GM21360 (cell line): ENCODE measurements around the gene RB1.
"Not testable (repeated sequence)": the region's sequence is repeated elsewhere in the genome, so short reads cannot be mapped to it uniquely, and the experiment has no call there.

Experiments
- ATAC-seq: cut with Tn5 transposase; IDR thresholded peaks from one replicate; pipeline ENCODE4 v1.9.1; 2021; ENCODE audit warnings: mild to moderate bottlenecking, moderate library complexity; ENCODE audit not compliant: unreplicated experiment

Gene RB1

GRCh38 chr13:48346583-48346982 lies 43.0 kb downstream of the RB1 start:
- ATAC-seq = no peak

GRCh38 chr13:48349525-48349924 lies 46.0 kb downstream of the RB1 start:
- no peak for ATAC-seq

GRCh38 chr13:48353590-48353989 lies 50.0 kb downstream of the RB1 start:
- ATAC-seq = no peak

DNA sequence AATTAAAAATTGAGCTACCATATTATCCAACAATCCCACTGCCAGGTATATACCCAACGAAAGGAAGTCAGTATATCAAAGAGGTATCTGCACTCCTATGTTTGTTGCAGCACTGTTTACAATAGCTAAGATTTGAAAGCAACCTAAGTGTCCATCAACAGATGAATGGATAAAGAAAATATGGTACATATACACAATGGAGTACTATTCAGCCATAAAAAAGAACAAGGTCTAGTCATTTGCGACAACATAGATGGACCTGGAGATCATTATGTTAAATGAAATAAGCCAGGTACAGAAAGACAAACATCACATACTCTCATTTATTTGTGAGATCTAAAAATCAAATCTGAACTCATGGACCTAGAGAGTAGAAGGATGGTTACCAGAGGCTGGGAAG lies 52.0 kb downstream of the RB1 start:
- ATAC-seq = not testable (repeated sequence)

- no peak for ATAC-seq
Observed at GRCh38 chr13:48356750-48357149, 53.2 kb downstream of the RB1 start.

GRCh38 chr13:48369988-48370387 lies 66.4 kb downstream of the RB1 start:
- no peak for ATAC-seq

DNA sequence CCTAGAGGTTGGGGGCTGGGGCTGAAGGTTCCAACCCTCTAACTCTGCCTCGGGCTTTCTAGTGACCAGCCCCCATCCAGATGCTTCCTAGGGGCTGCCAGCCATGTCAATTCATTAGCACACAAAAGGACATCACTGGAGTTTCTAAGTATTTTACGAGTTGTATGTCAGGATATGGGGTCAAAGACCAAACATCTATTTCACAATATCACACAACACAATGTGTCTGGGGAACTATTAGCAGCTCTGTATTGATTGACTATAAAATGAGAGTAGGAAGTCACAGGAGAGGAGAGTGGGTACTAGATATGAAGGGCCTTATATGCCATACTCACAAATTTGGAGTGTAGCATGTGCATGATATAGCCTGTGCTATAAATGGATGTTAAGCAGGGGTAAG lies 67.3 kb downstream of the RB1 start:
- ATAC-seq = no peak

GRCh38 chr13:48377857-48378256 lies 74.3 kb downstream of the RB1 start:
- ATAC-seq = no peak

DNA sequence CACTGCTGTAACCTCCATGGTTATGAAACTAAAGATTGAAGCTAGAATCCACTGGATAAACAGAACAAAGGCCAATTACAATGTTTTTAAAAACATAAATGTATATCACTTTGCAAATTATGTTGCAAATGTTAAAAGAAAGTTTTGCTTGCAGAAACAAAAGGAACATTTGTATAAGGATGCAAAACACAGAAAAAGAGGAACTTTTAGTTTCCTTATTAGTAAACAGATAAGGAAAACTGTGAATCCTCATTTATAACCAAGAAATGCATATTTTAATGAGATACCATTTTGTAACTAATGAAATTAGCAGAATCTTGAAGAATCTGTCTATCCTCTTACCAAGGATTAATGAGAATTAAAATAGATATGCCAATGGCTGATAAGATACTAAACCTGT lies 77.0 kb downstream of the RB1 start:
- ATAC-seq = no peak

GRCh38 chr13:48383384-48383783 lies 79.8 kb downstream of the RB1 start:
- no peak for ATAC-seq

- no peak for ATAC-seq
Observed at GRCh38 chr13:48386816-48387215, 83.3 kb downstream of the RB1 start.

- ATAC-seq = no peak
Observed at GRCh38 chr13:48391257-48391656, 87.7 kb downstream of the RB1 start.

DNA sequence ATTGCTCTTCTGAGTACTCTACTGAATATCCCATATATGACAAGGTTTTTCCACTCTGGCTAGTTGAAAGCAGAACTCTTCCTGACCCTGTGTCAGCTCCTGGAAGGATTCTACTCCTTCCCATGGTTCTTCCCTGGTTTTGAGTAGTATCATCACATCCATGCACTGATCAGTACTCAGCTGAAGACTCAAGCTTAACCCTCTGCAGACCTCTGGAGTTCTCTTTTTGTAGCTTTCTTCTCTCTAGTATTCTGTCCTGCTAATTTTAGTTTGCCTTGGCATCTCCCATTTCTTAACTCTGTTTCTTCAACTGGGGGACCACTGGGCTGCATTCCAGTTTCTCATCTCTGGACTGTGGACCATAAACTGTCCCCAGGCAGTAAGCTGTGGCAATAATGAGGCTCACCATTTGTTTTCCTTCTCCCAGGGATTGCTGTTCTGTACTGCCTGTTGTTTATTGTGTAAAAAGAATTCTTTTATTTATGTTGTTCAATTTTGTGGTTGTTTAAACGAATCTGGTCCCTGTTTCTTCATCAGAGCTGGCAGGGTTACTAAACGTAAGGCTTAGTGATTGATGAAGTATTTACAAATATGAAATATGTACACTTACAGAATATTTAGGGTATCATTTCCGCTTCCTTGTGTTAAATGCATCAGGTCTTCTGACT lies 89.6 kb downstream of the RB1 start:
- ATAC-seq = no peak

DNA sequence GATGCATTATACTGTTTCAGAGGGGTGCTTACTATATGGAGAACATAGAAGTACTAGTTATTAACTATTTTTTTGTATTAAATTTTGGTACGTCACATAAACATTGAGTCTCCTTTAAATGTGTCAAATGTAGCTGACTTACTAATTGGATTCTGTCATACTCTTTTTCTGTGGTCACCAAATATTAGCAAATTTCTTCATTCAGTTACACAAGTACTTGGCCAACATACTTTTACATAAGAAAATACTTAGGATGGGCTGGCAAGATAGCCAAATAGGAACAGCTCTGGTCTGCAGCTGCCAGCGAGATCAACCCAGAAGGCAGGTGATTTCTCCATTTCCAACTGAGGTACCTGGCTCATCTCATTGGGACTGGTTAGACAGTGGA lies 90.1 kb downstream of the RB1 start:
- no peak for ATAC-seq

GRCh38 chr13:48397744-48398143 lies 94.2 kb downstream of the RB1 start:
- no peak for ATAC-seq

DNA sequence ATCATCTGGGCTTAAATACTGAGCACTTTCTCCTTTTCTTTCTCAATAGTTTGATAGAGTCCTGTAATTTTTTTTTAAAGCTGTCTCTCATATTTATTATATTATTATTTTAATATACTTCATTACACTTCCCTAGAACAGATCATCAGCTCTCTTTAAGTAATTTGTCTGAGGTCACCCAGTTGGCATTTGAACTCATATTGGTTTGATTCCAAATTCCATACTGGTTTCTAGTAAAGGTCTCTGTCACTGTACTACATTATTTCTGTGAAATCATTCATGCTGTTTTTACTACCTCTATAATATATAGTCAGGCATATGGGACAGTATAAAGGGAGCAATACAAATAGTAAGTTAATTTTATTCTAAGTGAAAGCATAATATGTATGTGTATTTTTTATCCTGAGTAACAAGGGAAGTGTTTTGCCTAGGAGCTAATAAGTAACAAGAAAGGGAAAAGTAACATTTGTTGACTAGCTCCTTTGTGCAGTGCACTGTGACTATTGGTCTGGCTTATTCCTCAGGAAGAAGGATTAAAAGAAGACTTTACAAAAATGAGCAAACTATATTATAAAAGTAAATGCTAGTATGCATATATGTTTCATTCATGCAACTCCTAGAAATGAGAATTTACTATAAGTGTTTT lies 95.0 kb downstream of the RB1 start:
- ATAC-seq = no peak

GRCh38 chr13:48400090-48400694 lies 96.6 kb downstream of the RB1 start:
- ATAC-seq = no peak

- no peak for ATAC-seq
Observed at GRCh38 chr13:48400850-48401291, 97.3 kb downstream of the RB1 start.

GRCh38 chr13:48401480-48401879 lies 97.9 kb downstream of the RB1 start:
- ATAC-seq = no peak

GRCh38 chr13:48402325-48402932 lies 98.9 kb downstream of the RB1 start:
- no peak for ATAC-seq

DNA sequence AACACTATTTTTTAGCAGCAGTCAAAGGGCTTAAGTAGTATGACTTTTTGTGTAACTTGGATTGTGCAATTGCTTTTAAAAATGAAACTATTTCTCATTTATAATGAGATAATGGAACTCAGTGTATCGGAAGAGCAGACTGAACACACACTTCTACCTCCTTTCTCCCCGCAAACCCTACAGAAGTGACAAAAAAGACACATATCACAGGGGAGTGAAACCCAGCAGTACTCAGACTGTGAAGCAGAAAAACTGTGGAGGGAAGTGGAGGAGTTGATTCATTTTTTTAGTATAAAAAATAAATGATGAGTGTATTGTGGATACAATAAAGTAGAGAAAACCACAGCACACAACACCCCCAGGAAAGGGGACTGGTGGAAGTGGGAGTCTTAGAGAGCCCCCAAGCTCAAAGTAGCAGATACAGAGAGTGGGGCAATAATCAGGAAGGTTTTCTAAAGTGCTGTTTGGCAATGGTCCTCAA lies 99.6 kb downstream of the RB1 start:
- no peak for ATAC-seq

DNA sequence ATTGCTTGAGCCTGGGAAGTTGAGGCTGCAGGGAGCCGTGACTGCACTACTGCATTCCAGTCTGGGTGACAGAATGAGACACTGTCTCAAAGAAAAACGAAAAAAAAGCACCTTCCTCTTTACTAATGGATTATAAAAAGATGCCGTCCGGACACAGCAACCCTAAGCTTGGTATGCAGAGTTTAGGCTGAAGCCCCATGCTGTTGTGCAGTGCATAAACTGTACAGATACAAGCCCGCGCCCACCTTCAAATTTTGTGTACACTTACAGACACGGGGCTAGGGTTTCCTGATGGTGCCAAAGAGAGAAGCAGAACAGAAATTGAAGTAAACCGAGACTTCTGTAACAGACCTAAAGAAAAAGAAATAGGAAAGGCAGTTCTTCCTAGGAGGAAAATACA lies 100.4 kb downstream of the RB1 start:
- no peak for ATAC-seq
